Measurements from ENCODE around the gene RTN4RL2.

DNA sequence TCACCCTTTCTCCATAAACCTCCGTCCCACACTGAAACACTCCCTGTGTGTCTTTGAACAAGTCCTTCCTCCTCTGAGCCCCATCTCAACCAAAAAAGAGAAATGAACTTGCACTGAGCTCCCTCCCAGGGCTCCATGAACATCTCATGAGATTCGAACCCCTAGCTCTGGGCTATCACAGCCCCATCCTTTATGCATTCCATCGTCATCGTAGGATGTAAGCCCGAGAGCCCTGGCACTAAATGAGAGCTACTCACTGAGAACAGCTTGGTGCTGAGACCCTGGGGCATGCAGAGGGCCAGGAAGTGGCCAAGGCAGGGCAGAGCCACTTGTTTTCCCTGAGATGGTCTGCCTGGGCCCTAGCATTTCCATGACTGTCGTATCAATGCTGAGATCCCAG lies 20.5 kb upstream of the RTN4RL2 start:
- TF ChIP-seq, protein P1, sequence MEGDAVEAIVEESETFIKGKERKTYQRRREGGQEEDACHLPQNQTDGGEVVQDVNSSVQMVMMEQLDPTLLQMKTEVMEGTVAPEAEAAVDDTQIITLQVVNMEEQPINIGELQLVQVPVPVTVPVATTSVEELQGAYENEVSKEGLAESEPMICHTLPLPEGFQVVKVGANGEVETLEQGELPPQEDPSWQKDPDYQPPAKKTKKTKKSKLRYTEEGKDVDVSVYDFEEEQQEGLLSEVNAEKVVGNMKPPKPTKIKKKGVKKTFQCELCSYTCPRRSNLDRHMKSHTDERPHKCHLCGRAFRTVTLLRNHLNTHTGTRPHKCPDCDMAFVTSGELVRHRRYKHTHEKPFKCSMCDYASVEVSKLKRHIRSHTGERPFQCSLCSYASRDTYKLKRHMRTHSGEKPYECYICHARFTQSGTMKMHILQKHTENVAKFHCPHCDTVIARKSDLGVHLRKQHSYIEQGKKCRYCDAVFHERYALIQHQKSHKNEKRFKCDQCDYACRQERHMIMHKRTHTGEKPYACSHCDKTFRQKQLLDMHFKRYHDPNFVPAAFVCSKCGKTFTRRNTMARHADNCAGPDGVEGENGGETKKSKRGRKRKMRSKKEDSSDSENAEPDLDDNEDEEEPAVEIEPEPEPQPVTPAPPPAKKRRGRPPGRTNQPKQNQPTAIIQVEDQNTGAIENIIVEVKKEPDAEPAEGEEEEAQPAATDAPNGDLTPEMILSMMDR (IDR thresholded peaks at IDR 0.05): no peak
- no peak for TF ChIP-seq POLR2A (IDR thresholded peaks at IDR 0.05)

Measured in ovary (tissue), 3 donors.